Astrocyte (in vitro differentiated cells and primary cell): Measurements from ENCODE around the gene CBARP. TPM values are rescaled to one million over a fixed set of nuclear protein-coding genes. Genes with fewer than 3 reads are reported as not detected.

Experiments
- DNase-seq: peaks from one replicate; pipeline ENCODE4 v3.0.0-alpha.2; 2010; ENCODE audit warnings: low read depth
- FAIRE-seq: peaks from 2 replicates; lab custom pipeline; 2011; peaks lifted over from hg19 to GRCh38; lab: Jason Lieb, UNC
- H2AFZ ChIP-seq: 2 replicates; pipeline ENCODE4 v1.6.0; 2012; ENCODE audit warnings: low read depth, low read length, inconsistent platforms
- H3K27ac ChIP-seq: 2 replicates; pipeline ENCODE4 v1.5.1; 2011; ENCODE audit warnings: low read depth, low read length, inconsistent platforms
- H3K27me3 ChIP-seq: 2 replicates; pipeline ENCODE4 v1.6.0; 2011; ENCODE audit warnings: low read length, inconsistent platforms; ENCODE audit not compliant: insufficient read depth
- H3K36me3 ChIP-seq: 2 replicates; pipeline ENCODE4 v1.5.1; 2011; ENCODE audit warnings: low read length, inconsistent platforms; ENCODE audit not compliant: insufficient read depth
- H3K4me1 ChIP-seq: 2 replicates; pipeline ENCODE4 v1.5.1; 2011; ENCODE audit warnings: low read length, inconsistent platforms; ENCODE audit not compliant: insufficient read depth
- H3K4me2 ChIP-seq: 2 replicates; pipeline ENCODE4 v1.6.0; 2012; ENCODE audit warnings: low read length, inconsistent platforms
- H3K4me3 ChIP-seq: 2 replicates; pipeline ENCODE4 v1.5.1; 2011; ENCODE audit warnings: low read depth, mild to moderate bottlenecking, low read length, inconsistent platforms; ENCODE audit not compliant: insufficient read depth
- H3K79me2 ChIP-seq: 2 replicates; pipeline ENCODE4 v1.6.0; 2012; ENCODE audit warnings: mild to moderate bottlenecking, low read length, inconsistent platforms; ENCODE audit not compliant: insufficient read depth
- H3K9ac ChIP-seq: 2 replicates; pipeline ENCODE4 v1.6.0; 2012; ENCODE audit warnings: mild to moderate bottlenecking, low read length, inconsistent platforms
- H3K9me3 ChIP-seq: 2 replicates; pipeline ENCODE4 v1.5.1; 2012; ENCODE audit warnings: low read depth, mild to moderate bottlenecking, low read length, inconsistent platforms; ENCODE audit not compliant: insufficient read depth
- H4K20me1 ChIP-seq: 2 replicates; pipeline ENCODE4 v1.6.0; 2012; ENCODE audit warnings: low read length, inconsistent platforms; ENCODE audit not compliant: insufficient read depth
- H3K27ac Mint-ChIP-seq: one replicate; pipeline ENCODE4 v1.8.0; 2021; ENCODE audit warnings: mild to moderate bottlenecking, mixed read lengths; ENCODE audit not compliant: unreplicated experiment
- H3K27me3 Mint-ChIP-seq: one replicate; pipeline ENCODE4 v1.8.0; 2021; ENCODE audit warnings: low read depth, mixed read lengths; ENCODE audit not compliant: unreplicated experiment
- H3K36me3 Mint-ChIP-seq: one replicate; pipeline ENCODE4 v1.8.0; 2021; ENCODE audit warnings: low read depth, mixed read lengths; ENCODE audit not compliant: unreplicated experiment
- H3K4me1 Mint-ChIP-seq: one replicate; pipeline ENCODE4 v1.8.0; 2021; ENCODE audit warnings: low read depth, mixed read lengths; ENCODE audit not compliant: unreplicated experiment
- H3K4me3 Mint-ChIP-seq: one replicate; pipeline ENCODE4 v1.8.0; 2021; ENCODE audit warnings: mild to moderate bottlenecking, moderate library complexity, mixed read lengths; ENCODE audit not compliant: unreplicated experiment
- H3K9me3 Mint-ChIP-seq: one replicate; pipeline ENCODE4 v1.8.0; 2021; ENCODE audit warnings: mild to moderate bottlenecking, mixed read lengths; ENCODE audit not compliant: unreplicated experiment
- CTCF ChIP-seq: IDR thresholded peaks from 2 replicates; pipeline ENCODE4 v1.5.1; 2011; ENCODE audit warnings: low read depth, mild to moderate bottlenecking, inconsistent platforms, low read length, moderate library complexity; ENCODE audit not compliant: insufficient read depth
- EZH2 ChIP-seq: IDR thresholded peaks from 2 replicates; pipeline ENCODE4 v1.6.1; 2012; ENCODE audit warnings: mild to moderate bottlenecking, low read length, inconsistent platforms; ENCODE audit not compliant: insufficient read depth
- total RNA-seq: library from RNA; stranded (reverse); gene quantifications from 2 replicates; pipeline ENCODE4 v1.2.1, GENCODE V29; 2021

Gene CBARP
- total RNA-seq, 1 donor from 2014 or later, result 19.8 TPM

GRCh38 chr19:1218751-1219567 lies 18.8 kb downstream of the CBARP start:
- Mint-ChIP-seq H3K27ac (no peak overlapping the region), H3K4me3 (no peak overlapping the region), H3K27me3 (no peaks in the 10 kb centered on the region), H3K9me3 (no peaks in the 10 kb centered on the region), H3K4me1 (peaks cover 13% of the 10 kb centered on the region), H3K36me3 (peaks cover 2% of the 10 kb centered on the region)
- H3K9ac ChIP-seq, result no peak overlapping the region
- TF ChIP-seq EZH2 (no peak), CTCF (no peak)
- H2AFZ ChIP-seq, result no peak overlapping the region
- no peak overlapping the region for H3K4me2 ChIP-seq
- DNase-seq (no peak), FAIRE-seq (no peak)
- H3K27ac ChIP-seq, result no peak overlapping the region
- no peak overlapping the region for H3K4me3 ChIP-seq
- H4K20me1 ChIP-seq, result peaks cover 86% of the 10 kb centered on the region
- H3K4me1 ChIP-seq, result peaks cover 30% of the 10 kb centered on the region
- H3K9me3 ChIP-seq, result no peaks in the 10 kb centered on the region
- no peaks in the 10 kb centered on the region for H3K27me3 ChIP-seq
- H3K36me3 ChIP-seq, result no peaks in the 10 kb centered on the region
- H3K79me2 ChIP-seq, result peaks cover 56% of the 10 kb centered on the region

- Histone ChIP-seq H3K36me3 (no peaks in the 10 kb centered on the region), H3K9me3 (no peaks in the 10 kb centered on the region), H3K4me2 (no peak overlapping the region), H3K4me1 (peaks cover 39% of the 10 kb centered on the region), H3K27me3 (no peaks in the 10 kb centered on the region), H2AFZ (no peak overlapping the region), H3K4me3 (no peak overlapping the region), H3K27ac (no peak overlapping the region), H4K20me1 (peaks cover 78% of the 10 kb centered on the region), H3K79me2 (peaks cover 65% of the 10 kb centered on the region), H3K9ac (no peak overlapping the region)
- H3K4me1 Mint-ChIP-seq, result peaks cover 22% of the 10 kb centered on the region
- DNase-seq (no peak), FAIRE-seq (no peak)
- no peak overlapping the region for H3K27ac Mint-ChIP-seq
- peaks cover 4% of the 10 kb centered on the region for H3K36me3 Mint-ChIP-seq
- H3K4me3 Mint-ChIP-seq, result no peak overlapping the region
- TF ChIP-seq EZH2 (no peak), CTCF (no peak)
- no peaks in the 10 kb centered on the region for H3K9me3 Mint-ChIP-seq
- no peaks in the 10 kb centered on the region for H3K27me3 Mint-ChIP-seq
Observed at GRCh38 chr19:1217366-1217765, 20.4 kb downstream of the CBARP start.

GRCh38 chr19:1216756-1217155 lies 21.0 kb downstream of the CBARP start:
- Histone ChIP-seq H3K4me3 (no peak overlapping the region), H3K79me2 (peaks cover 71% of the 10 kb centered on the region), H2AFZ (no peak overlapping the region)

More at GRCh38 chr19:1216756-1217155, 21.0 kb downstream of the CBARP start:
- peaks cover 22% of the 10 kb centered on the region for H3K4me1 Mint-ChIP-seq
- H3K27me3 Mint-ChIP-seq, result no peaks in the 10 kb centered on the region
- H4K20me1 ChIP-seq, result peaks cover 75% of the 10 kb centered on the region
- H3K4me3 Mint-ChIP-seq, result no peak overlapping the region
- H3K9ac ChIP-seq, result peak overlapping the region; percentile 38
- TF ChIP-seq CTCF (no peak), EZH2 (no peak)
- H3K27ac Mint-ChIP-seq, result peak overlapping the region; percentile 68
- no peak for DNase-seq
- H3K4me1 ChIP-seq, result peaks cover 39% of the 10 kb centered on the region
- no peak for FAIRE-seq
- H3K27me3 ChIP-seq, result no peaks in the 10 kb centered on the region
- no peaks in the 10 kb centered on the region for H3K9me3 Mint-ChIP-seq
- peaks cover 4% of the 10 kb centered on the region for H3K36me3 Mint-ChIP-seq
- no peaks in the 10 kb centered on the region for H3K36me3 ChIP-seq
- no peaks in the 10 kb centered on the region for H3K9me3 ChIP-seq
- peak overlapping the region; percentile 34 for H3K27ac ChIP-seq
- H3K4me2 ChIP-seq, result peak overlapping the region; percentile 5
